Thyroid gland (tissue), 4 donors: Measurements from ENCODE around the gene CROCC2. TPM values are rescaled to one million over a fixed set of nuclear protein-coding genes. Genes with fewer than 3 reads are reported as not detected.

Experiments
- DNase-seq, 2 donors: peaks; one replicate each; pipeline ENCODE4 v3.0.0-alpha.2; 2019
- H3K27ac ChIP-seq, 3 donors: fragments of 200-600 bp; sonication (generic); 1 replicate in 2 of 3; 2 replicates in 1 of 3; pipeline ENCODE4 v1.5.1; 2016 to 2019; ENCODE audit warnings: mild to moderate bottlenecking in 1 of 3, moderate library complexity in 1 of 3
- H3K27me3 ChIP-seq: fragments of 200-600 bp; sonication (generic); one replicate; pipeline ENCODE4 v1.5.1; 2019
- H3K36me3 ChIP-seq, 2 donors: fragments of 200-600 bp; sonication (generic); one replicate each; pipeline ENCODE4 v1.5.1; 2016 to 2019
- H3K4me1 ChIP-seq, 2 donors: fragments of 200-600 bp; sonication (generic); one replicate each; pipeline ENCODE4 v1.5.1; 2017 to 2019
- H3K4me3 ChIP-seq, 3 donors: fragments of 200-600 bp; sonication (generic); replicated peaks in 1 of 3; 1 replicate in 2 of 3; 2 replicates in 1 of 3; pipeline ENCODE4 v1.5.1; 2016; ENCODE audit warnings: mild to moderate bottlenecking in 1 of 3
- H3K9me3 ChIP-seq: fragments of 200-600 bp; sonication (generic); one replicate; pipeline ENCODE4 v1.5.1; 2017
- CTCF ChIP-seq, 6 experiments: fragments of 200-600 bp in 3 of 6; fragments of 450-650 bp in 3 of 6; sonication (generic) in 3 of 6; IDR thresholded peaks; one replicate each; pipeline ENCODE4 v1.5.1; 2016 to 2019; ENCODE audit warnings: antibody characterized with exemption in 6 of 6, mild to moderate bottlenecking in 2 of 6, inconsistent platforms in 1 of 6, moderate library complexity in 1 of 6
- POLR2A ChIP-seq, 2 donors: fragments of 450-650 bp; IDR thresholded peaks; one replicate each; pipeline ENCODE4 v1.6.1; 2017; ENCODE audit warnings: antibody characterized with exemption in 2 of 2, mild to moderate bottlenecking in 2 of 2, moderate library complexity in 1 of 2
- WGBS, 2 donors: methylation state at CpG; one replicate each; pipeline ENCODE4 v1.1.5; 2017; 5-methylcytosine and 5-hydroxymethylcytosine counted together
- intact Hi-C: fragments of 100-400 bp; cut with DNase I; formaldehyde crosslinking; loops from one replicate; pipeline ENCODE4 v1.15.1; 2023
- total RNA-seq, 4 donors: library from RNA; depleted of rRNA; stranded (reverse); fragments of >200 nt; gene quantifications; one replicate each; pipeline ENCODE4 v1.2.3, GENCODE V29; 2016

CROCC2 gene
- total RNA-seq, 4 donors from 2014 or later, result not detected

GRCh38 chr2:241010531-241011295, 104.6 kb downstream of the CROCC2 start:
- peak; percentile 68 to 72 for DNase-seq
- no peak overlapping the region for H3K4me3 ChIP-seq

GRCh38 chr2:241011296-241011600, 105.1 kb downstream of the CROCC2 start:
- DNase-seq, result no peak
- Histone ChIP-seq H3K36me3 (peaks cover 0 to 2% of the 10 kb centered on the region in 2 donors), H3K27me3 (no peaks in the 10 kb centered on the region), H3K4me3 (no peak overlapping the region), H3K9me3 (no peaks in the 10 kb centered on the region), H3K4me1 (peaks cover 46 to 47% of the 10 kb centered on the region in 2 donors), H3K27ac (peak overlapping the region; percentile 39 to 91 (median 87))
- intact Hi-C loops, result no loop called here
- 89 to 92% methylated on average over 9 of the region's 9 CpGs for WGBS, 2 donors
- no peak for TF ChIP-seq CTCF (IDR thresholded peaks at IDR 0.05)
- no peak for TF ChIP-seq POLR2A (IDR thresholded peaks at IDR 0.05)

More at GRCh38 chr2:241010531-241011295, 104.6 kb downstream of the CROCC2 start:
- H3K36me3 ChIP-seq, result peaks cover 0 to 2% of the 10 kb centered on the region in 2 donors
- peak overlapping the region; percentile 87 to 91 (median 90) for H3K27ac ChIP-seq
- no peaks in the 10 kb centered on the region for H3K9me3 ChIP-seq
- WGBS, 2 donors, result 57 to 78% methylated on average over 5 to 10 of the region's 12 CpGs
- no peak for TF ChIP-seq CTCF (IDR thresholded peaks at IDR 0.05)
- no peak for TF ChIP-seq POLR2A (IDR thresholded peaks at IDR 0.05)
- intact Hi-C loops, result no loop called here
- H3K4me1 ChIP-seq, result peaks cover 46 to 47% of the 10 kb centered on the region in 2 donors
- H3K27me3 ChIP-seq, result no peaks in the 10 kb centered on the region

- peak in 1 of 2 donors; percentile 51 for DNase-seq
- WGBS, 2 donors, result 62 to 72% methylated on average over 25 to 27 of the region's 29 CpGs
- no peak for TF ChIP-seq CTCF (IDR thresholded peaks at IDR 0.05)
- no peak for TF ChIP-seq POLR2A (IDR thresholded peaks at IDR 0.05)
- no peaks in the 10 kb centered on the region for H3K27me3 ChIP-seq
- intact Hi-C loops, result no loop called here
- H3K4me1 ChIP-seq, result peaks cover 46 to 47% of the 10 kb centered on the region in 2 donors
- H3K27ac ChIP-seq, result peak overlapping the region; percentile 39 to 91 (median 87)
- peaks cover 0 to 2% of the 10 kb centered on the region in 2 donors for H3K36me3 ChIP-seq
- H3K4me3 ChIP-seq, result no peak overlapping the region
- no peaks in the 10 kb centered on the region for H3K9me3 ChIP-seq
These were observed 105.8 kb downstream of the CROCC2 start for GRCh38 chr2:241011751-241012510.

- Histone ChIP-seq H3K36me3 (peaks cover 2 to 8% of the 10 kb centered on the region in 2 donors), H3K4me1 (peaks cover 29 to 30% of the 10 kb centered on the region in 2 donors), H3K27me3 (no peaks in the 10 kb centered on the region), H3K4me3 (no peak overlapping the region), H3K9me3 (no peaks in the 10 kb centered on the region), H3K27ac (no peak overlapping the region)
- intact Hi-C loops, result no loop called here
- TF ChIP-seq POLR2A (IDR thresholded peaks at IDR 0.05) (no peak), CTCF (IDR thresholded peaks at IDR 0.05) (no peak)
- 92 to 94% methylated on average over 6 of the region's 6 CpGs for WGBS, 2 donors
- DNase-seq, result no peak
These were observed 108.1 kb downstream of the CROCC2 start for GRCh38 chr2:241014224-241014623.

- TF ChIP-seq CTCF (IDR thresholded peaks at IDR 0.05) (no peak), POLR2A (IDR thresholded peaks at IDR 0.05) (no peak)
- WGBS, 2 donors, result 89 to 90% methylated on average over 10 of the region's 10 CpGs
- intact Hi-C loops, result no loop called here
- Histone ChIP-seq H3K4me1 (peaks cover 24 to 25% of the 10 kb centered on the region in 2 donors), H3K27ac (no peak overlapping the region), H3K27me3 (no peaks in the 10 kb centered on the region), H3K4me3 (no peak overlapping the region), H3K9me3 (no peaks in the 10 kb centered on the region), H3K36me3 (peaks cover 2 to 8% of the 10 kb centered on the region in 2 donors)
- no peak for DNase-seq
These were observed 108.6 kb downstream of the CROCC2 start for GRCh38 chr2:241014764-241015163.
